WTC11 (cell line): ENCODE measurements around the gene CHCHD1.

Experiments
- CTCF ChIP-seq: fragments of 200-600 bp; IDR thresholded peaks from 2 replicates; pipeline ENCODE4 v1.8.0; 2022; ENCODE audit warnings: antibody characterized with exemption
- ELF4 ChIP-seq: sonication (generic); formaldehyde crosslinking; IDR thresholded peaks from 2 replicates; pipeline ENCODE4 v1.8.1; 2022; ENCODE audit warnings: low read depth, mild to moderate bottlenecking, moderate library complexity, missing genetic modification reagents
- NR3C1 ChIP-seq: sonication (generic); formaldehyde crosslinking; conservative IDR thresholded peaks from 2 replicates; pipeline ENCODE4 v1.8.1; 2023; ENCODE audit warnings: low read depth, mild to moderate bottlenecking, missing genetic modification reagents
- ZNF425 ChIP-seq: fragments of 250-450 bp; sonication (Bioruptor Pico); conservative IDR thresholded peaks from 2 replicates; pipeline ENCODE4 v1.9.0; 2021; ENCODE audit warnings: mild to moderate bottlenecking
- TF ChIP-seq, protein P1 (sequence below): sonication (generic); formaldehyde crosslinking; IDR thresholded peaks from 2 replicates; pipeline ENCODE4 v1.8.0; 2022; ENCODE audit warnings: missing genetic modification reagents
- TF ChIP-seq, protein P2 (sequence below): sonication (generic); formaldehyde crosslinking; IDR thresholded peaks from 2 replicates; pipeline ENCODE4 v1.8.1; 2022; ENCODE audit warnings: low read depth, mild to moderate bottlenecking, moderate library complexity, missing genetic modification reagents, borderline replicate concordance
- TF ChIP-seq, protein P3 (sequence below): sonication (generic); formaldehyde crosslinking; IDR thresholded peaks from 2 replicates; pipeline ENCODE4 v1.8.1; 2022; ENCODE audit warnings: mild to moderate bottlenecking, missing genetic modification reagents, moderate library complexity, borderline replicate concordance
- TF ChIP-seq, protein P4 (sequence below): sonication (generic); formaldehyde crosslinking; IDR thresholded peaks from 2 replicates; pipeline ENCODE4 v1.8.0; 2022; ENCODE audit warnings: mild to moderate bottlenecking, missing genetic modification reagents

GRCh38 chr10:73798927-73799560 is 17.2 kb downstream of the CHCHD1 start:
- TF ChIP-seq CTCF: no peak
- TF ChIP-seq, protein P1, sequence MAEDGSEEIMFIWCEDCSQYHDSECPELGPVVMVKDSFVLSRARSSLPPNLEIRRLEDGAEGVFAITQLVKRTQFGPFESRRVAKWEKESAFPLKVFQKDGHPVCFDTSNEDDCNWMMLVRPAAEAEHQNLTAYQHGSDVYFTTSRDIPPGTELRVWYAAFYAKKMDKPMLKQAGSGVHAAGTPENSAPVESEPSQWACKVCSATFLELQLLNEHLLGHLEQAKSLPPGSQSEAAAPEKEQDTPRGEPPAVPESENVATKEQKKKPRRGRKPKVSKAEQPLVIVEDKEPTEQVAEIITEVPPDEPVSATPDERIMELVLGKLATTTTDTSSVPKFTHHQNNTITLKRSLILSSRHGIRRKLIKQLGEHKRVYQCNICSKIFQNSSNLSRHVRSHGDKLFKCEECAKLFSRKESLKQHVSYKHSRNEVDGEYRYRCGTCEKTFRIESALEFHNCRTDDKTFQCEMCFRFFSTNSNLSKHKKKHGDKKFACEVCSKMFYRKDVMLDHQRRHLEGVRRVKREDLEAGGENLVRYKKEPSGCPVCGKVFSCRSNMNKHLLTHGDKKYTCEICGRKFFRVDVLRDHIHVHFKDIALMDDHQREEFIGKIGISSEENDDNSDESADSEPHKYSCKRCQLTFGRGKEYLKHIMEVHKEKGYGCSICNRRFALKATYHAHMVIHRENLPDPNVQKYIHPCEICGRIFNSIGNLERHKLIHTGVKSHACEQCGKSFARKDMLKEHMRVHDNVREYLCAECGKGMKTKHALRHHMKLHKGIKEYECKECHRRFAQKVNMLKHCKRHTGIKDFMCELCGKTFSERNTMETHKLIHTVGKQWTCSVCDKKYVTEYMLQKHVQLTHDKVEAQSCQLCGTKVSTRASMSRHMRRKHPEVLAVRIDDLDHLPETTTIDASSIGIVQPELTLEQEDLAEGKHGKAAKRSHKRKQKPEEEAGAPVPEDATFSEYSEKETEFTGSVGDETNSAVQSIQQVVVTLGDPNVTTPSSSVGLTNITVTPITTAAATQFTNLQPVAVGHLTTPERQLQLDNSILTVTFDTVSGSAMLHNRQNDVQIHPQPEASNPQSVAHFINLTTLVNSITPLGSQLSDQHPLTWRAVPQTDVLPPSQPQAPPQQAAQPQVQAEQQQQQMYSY (CRISPR knock-in tag): no peak
- no peak for TF ChIP-seq NR3C1 (CRISPR knock-in tag)
- TF ChIP-seq, protein P2, sequence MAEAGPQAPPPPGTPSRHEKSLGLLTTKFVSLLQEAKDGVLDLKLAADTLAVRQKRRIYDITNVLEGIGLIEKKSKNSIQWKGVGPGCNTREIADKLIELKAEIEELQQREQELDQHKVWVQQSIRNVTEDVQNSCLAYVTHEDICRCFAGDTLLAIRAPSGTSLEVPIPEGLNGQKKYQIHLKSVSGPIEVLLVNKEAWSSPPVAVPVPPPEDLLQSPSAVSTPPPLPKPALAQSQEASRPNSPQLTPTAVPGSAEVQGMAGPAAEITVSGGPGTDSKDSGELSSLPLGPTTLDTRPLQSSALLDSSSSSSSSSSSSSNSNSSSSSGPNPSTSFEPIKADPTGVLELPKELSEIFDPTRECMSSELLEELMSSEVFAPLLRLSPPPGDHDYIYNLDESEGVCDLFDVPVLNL (CRISPR knock-in tag): no peak
- no peak for TF ChIP-seq ZNF425
- no peak for TF ChIP-seq ELF4 (CRISPR knock-in tag)
- TF ChIP-seq, protein P3, sequence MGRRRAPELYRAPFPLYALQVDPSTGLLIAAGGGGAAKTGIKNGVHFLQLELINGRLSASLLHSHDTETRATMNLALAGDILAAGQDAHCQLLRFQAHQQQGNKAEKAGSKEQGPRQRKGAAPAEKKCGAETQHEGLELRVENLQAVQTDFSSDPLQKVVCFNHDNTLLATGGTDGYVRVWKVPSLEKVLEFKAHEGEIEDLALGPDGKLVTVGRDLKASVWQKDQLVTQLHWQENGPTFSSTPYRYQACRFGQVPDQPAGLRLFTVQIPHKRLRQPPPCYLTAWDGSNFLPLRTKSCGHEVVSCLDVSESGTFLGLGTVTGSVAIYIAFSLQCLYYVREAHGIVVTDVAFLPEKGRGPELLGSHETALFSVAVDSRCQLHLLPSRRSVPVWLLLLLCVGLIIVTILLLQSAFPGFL (CRISPR knock-in tag): no peak
- TF ChIP-seq, protein P4, sequence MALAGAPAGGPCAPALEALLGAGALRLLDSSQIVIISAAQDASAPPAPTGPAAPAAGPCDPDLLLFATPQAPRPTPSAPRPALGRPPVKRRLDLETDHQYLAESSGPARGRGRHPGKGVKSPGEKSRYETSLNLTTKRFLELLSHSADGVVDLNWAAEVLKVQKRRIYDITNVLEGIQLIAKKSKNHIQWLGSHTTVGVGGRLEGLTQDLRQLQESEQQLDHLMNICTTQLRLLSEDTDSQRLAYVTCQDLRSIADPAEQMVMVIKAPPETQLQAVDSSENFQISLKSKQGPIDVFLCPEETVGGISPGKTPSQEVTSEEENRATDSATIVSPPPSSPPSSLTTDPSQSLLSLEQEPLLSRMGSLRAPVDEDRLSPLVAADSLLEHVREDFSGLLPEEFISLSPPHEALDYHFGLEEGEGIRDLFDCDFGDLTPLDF (CRISPR knock-in tag): no peak
